Measurements from ENCODE around the gene SLMAP. TPM values are rescaled to one million over a fixed set of nuclear protein-coding genes. Genes with fewer than 3 reads are reported as not detected.

The SLMAP gene
- total and polyA plus RNA-seq, 2 of the 13 experiments (the other 11 are each of a cell fraction or from before 2014, with no cell fraction given): 24.0 to 48.3 TPM

DNA sequence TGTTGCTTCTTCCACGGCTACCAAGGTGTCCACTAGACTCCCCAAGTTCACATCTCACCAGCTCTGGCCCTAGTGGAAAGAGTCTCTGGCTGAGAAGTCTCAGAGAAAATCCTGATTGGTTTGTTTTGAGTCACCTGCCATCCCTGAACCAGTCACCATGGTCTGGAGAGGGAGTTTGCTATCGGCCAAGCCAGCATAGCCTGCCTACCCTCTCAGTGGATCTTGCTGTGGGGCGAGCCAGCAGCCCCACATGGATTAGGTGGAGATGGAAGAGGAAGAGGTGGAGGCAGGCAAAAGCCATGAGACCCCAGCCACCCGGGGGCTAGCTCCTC is 204.0 kb downstream of the SLMAP start (continued):
- TF ChIP-seq KDM4B (CRISPR knock-in tag; IDR thresholded peaks at IDR 0.05) (no peak), CEBPG (CRISPR knock-in tag; IDR thresholded peaks at IDR 0.05) (no peak), ZFP82 (CRISPR knock-in tag; IDR thresholded peaks at IDR 0.05; ENCODE audit: borderline replicate concordance) (no peak), ZFX (CRISPR knock-in tag; IDR thresholded peaks at IDR 0.05; ENCODE audit: low read depth) (no peak), SNAPC2 (CRISPR knock-in tag; IDR thresholded peaks at IDR 0.05) (0 out of 2 replicates have a peak, but pooled peaks have one; percentile 48), MAFG (CRISPR knock-in tag; IDR thresholded peaks at IDR 0.05) (no peak), FOXA1 (IDR thresholded peaks at IDR 0.05) (no peak), FOXA1 (CRISPR knock-in tag; IDR thresholded peaks at IDR 0.05) (no peak), ZNF589 (CRISPR knock-in tag; conservative IDR thresholded peaks at IDR 0.05) (no peak), KDM5B (CRISPR knock-in tag; IDR thresholded peaks at IDR 0.05; ENCODE audit: borderline replicate concordance) (no peak), NFYC (CRISPR knock-in tag; IDR thresholded peaks at IDR 0.05) (peak; percentile 54), ATM (IDR thresholded peaks at IDR 0.05; ENCODE audit: borderline replicate concordance) (no peak), ELF4 (CRISPR knock-in tag; IDR thresholded peaks at IDR 0.05; ENCODE audit: borderline replicate concordance) (no peak), SETDB1 (CRISPR knock-in tag; IDR thresholded peaks at IDR 0.05; ENCODE audit: borderline replicate concordance) (no peak), ZNF383 (CRISPR knock-in tag; IDR thresholded peaks at IDR 0.05; ENCODE audit: borderline replicate concordance) (0 out of 2 replicates have a peak, but pooled peaks have one; percentile 5), ZNF160 (CRISPR knock-in tag; IDR thresholded peaks at IDR 0.05) (no peak), ZNF460 (CRISPR knock-in tag; IDR thresholded peaks at IDR 0.05; ENCODE audit: borderline replicate concordance) (no peak), ZKSCAN5 (CRISPR knock-in tag; IDR thresholded peaks at IDR 0.05) (no peak), ZIK1 (CRISPR knock-in tag; IDR thresholded peaks at IDR 0.05; ENCODE audit: borderline replicate concordance, low read depth) (no peak), NCOR1 (IDR thresholded peaks at IDR 0.05; ENCODE audit: borderline replicate concordance, low read length) (no peak)
- TF ChIP-seq, protein P1, sequence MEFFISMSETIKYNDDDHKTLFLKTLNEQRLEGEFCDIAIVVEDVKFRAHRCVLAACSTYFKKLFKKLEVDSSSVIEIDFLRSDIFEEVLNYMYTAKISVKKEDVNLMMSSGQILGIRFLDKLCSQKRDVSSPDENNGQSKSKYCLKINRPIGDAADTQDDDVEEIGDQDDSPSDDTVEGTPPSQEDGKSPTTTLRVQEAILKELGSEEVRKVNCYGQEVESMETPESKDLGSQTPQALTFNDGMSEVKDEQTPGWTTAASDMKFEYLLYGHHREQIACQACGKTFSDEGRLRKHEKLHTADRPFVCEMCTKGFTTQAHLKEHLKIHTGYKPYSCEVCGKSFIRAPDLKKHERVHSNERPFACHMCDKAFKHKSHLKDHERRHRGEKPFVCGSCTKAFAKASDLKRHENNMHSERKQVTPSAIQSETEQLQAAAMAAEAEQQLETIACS (CRISPR knock-in tag; IDR thresholded peaks at IDR 0.05): no peak
- TF ChIP-seq, protein P2, sequence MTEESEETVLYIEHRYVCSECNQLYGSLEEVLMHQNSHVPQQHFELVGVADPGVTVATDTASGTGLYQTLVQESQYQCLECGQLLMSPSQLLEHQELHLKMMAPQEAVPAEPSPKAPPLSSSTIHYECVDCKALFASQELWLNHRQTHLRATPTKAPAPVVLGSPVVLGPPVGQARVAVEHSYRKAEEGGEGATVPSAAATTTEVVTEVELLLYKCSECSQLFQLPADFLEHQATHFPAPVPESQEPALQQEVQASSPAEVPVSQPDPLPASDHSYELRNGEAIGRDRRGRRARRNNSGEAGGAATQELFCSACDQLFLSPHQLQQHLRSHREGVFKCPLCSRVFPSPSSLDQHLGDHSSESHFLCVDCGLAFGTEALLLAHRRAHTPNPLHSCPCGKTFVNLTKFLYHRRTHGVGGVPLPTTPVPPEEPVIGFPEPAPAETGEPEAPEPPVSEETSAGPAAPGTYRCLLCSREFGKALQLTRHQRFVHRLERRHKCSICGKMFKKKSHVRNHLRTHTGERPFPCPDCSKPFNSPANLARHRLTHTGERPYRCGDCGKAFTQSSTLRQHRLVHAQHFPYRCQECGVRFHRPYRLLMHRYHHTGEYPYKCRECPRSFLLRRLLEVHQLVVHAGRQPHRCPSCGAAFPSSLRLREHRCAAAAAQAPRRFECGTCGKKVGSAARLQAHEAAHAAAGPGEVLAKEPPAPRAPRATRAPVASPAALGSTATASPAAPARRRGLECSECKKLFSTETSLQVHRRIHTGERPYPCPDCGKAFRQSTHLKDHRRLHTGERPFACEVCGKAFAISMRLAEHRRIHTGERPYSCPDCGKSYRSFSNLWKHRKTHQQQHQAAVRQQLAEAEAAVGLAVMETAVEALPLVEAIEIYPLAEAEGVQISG (CRISPR knock-in tag; IDR thresholded peaks at IDR 0.05): no peak
- TF ChIP-seq, protein P3, sequence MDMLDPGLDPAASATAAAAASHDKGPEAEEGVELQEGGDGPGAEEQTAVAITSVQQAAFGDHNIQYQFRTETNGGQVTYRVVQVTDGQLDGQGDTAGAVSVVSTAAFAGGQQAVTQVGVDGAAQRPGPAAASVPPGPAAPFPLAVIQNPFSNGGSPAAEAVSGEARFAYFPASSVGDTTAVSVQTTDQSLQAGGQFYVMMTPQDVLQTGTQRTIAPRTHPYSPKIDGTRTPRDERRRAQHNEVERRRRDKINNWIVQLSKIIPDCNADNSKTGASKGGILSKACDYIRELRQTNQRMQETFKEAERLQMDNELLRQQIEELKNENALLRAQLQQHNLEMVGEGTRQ (IDR thresholded peaks at IDR 0.05; ENCODE audit: low read depth, low read length): 0 out of 2 replicates have a peak, but pooled peaks have one; percentile 30
- TF ChIP-seq, protein P3 (CRISPR knock-in tag; IDR thresholded peaks at IDR 0.05; ENCODE audit: borderline replicate concordance): peak; percentile 52; the same call in 1 of the 2 replicates
- TF ChIP-seq, protein P4, sequence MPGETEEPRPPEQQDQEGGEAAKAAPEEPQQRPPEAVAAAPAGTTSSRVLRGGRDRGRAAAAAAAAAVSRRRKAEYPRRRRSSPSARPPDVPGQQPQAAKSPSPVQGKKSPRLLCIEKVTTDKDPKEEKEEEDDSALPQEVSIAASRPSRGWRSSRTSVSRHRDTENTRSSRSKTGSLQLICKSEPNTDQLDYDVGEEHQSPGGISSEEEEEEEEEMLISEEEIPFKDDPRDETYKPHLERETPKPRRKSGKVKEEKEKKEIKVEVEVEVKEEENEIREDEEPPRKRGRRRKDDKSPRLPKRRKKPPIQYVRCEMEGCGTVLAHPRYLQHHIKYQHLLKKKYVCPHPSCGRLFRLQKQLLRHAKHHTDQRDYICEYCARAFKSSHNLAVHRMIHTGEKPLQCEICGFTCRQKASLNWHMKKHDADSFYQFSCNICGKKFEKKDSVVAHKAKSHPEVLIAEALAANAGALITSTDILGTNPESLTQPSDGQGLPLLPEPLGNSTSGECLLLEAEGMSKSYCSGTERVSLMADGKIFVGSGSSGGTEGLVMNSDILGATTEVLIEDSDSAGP (CRISPR knock-in tag; IDR thresholded peaks at IDR 0.05; ENCODE audit: borderline replicate concordance): no peak
